Cardiac fibroblast (primary cell): ENCODE results near the gene TRAF5.
"Not testable (repeated sequence)": the region's sequence is repeated elsewhere in the genome, so short reads cannot be mapped to it uniquely, and the experiment has no call there.

Experiments
- DNase-seq, 2 donors: peaks; one replicate each; pipeline versions ENCODE4 v3.0.0 to v3.0.0-alpha.2; 2010; ENCODE audit warnings: low read depth in 2 of 2
- H3K4me3 ChIP-seq, 2 donors: replicated peaks in 1 of 2; 1 replicate in 1 of 2; 2 replicates in 1 of 2; pipeline ENCODE4 v1.5.1; 2011; ENCODE audit warnings: low read depth in 2 of 2, low read length in 2 of 2, mild to moderate bottlenecking in 2 of 2, moderate library complexity in 1 of 2
- CTCF ChIP-seq: IDR thresholded peaks from one replicate; pipeline ENCODE4 v1.5.1; 2011; ENCODE audit warnings: low read depth, mild to moderate bottlenecking, low read length, inconsistent platforms

The TRAF5 gene

GRCh38 chr1:211319892-211320291 lies 6.7 kb upstream of the TRAF5 start:
- DNase-seq: no peak
- no peak overlapping the region for H3K4me3 ChIP-seq
- TF ChIP-seq CTCF: no peak

DNA sequence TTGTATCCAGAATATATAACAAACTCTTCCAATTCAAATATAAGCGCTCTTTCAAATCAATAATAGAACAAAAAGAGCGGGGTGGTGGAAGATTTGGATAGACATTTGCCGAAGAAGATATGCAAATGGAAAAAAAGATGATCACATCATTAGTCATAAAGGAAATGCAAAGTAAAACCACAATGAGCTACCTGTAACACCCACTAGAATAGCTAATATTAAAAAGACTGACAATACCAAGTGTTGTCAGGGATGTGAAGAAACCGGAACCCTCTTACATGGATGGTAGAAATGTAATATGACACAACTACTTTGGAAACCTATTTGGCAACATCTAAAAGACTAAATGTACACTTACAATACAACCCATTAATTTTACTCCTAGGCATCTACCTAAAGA lies 5.7 kb upstream of the TRAF5 start:
- DNase-seq: peak in 1 of 2 donors; percentile 29
- TF ChIP-seq CTCF: no peak
- H3K4me3 ChIP-seq: no peak overlapping the region

DNA sequence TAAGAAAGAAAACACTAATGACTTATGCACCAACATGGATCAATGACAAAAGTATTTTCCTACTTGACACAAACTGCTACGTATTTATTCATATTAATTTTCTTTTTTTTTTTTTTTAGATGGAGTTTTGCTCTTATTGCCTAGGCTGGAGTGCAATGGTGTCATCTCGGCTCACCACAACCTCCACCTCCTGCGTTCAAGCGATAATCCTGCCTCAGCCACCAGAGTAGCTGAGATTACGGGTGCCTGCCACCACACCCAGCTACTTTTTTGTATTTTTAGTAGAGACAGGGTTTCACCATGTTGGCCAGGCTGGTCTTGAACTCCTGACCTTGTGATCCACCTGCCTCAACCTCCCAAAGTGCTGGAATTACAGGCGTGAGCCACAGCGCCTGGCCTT lies 5.0 kb upstream of the TRAF5 start:
- DNase-seq, H3K4me3 ChIP-seq: not testable (repeated sequence)

GRCh38 chr1:211323156-211324063 lies 3.2 kb upstream of the TRAF5 start:
- no peak overlapping the region for H3K4me3 ChIP-seq
- DNase-seq: peak; percentile 74 to 76
- TF ChIP-seq CTCF: peak; percentile 86

- H3K4me3 ChIP-seq: no peak overlapping the region
- no peak for DNase-seq
- TF ChIP-seq CTCF: no peak
Measured at GRCh38 chr1:211324992-211325775, 1.4 kb upstream of the TRAF5 start.

- no peak for TF ChIP-seq CTCF
- H3K4me3 ChIP-seq: peak overlapping the region; percentile 38 to 74
- no peak for DNase-seq
Measured at GRCh38 chr1:211326140-211326527, 499 bp upstream of the TRAF5 start.

GRCh38 chr1:211327346-211327921 lies 801 bp downstream of the TRAF5 start:
- DNase-seq: peak; percentile 64 to 71
- no peak for TF ChIP-seq CTCF

More at GRCh38 chr1:211327346-211327921, 801 bp downstream of the TRAF5 start:
- peak overlapping the region; percentile 74 to 78 for H3K4me3 ChIP-seq
